GM23338 (cell line): ENCODE measurements around the gene SNAPC2. TPM values are rescaled to one million over a fixed set of nuclear protein-coding genes. Genes with fewer than 3 reads are reported as not detected.

ENCODE experiments used
- ATAC-seq: fragments of 200-7000 bp; cut with Tn5 transposase; 3 replicates; pipeline ENCODE4 v1.9.1; 2020
- DNase-seq: peaks from one replicate; pipeline ENCODE4 v3.0.0-alpha.2; 2015; ENCODE audit warnings: low spot score
- H2AFZ ChIP-seq: fragments of 200-600 bp; sonication (generic); 2 replicates; pipeline ENCODE4 v1.8.0; 2016; ENCODE audit warnings: antibody characterized with exemption, mild to moderate bottlenecking, moderate library complexity
- H3F3A ChIP-seq: fragments of 200-600 bp; sonication (generic); replicated peaks from 2 replicates; pipeline ENCODE4 v1.8.0; 2017; ENCODE audit warnings: antibody characterized with exemption, mixed run types, low read depth
- H3K27ac ChIP-seq: fragments of 200-600 bp; sonication (generic); 2 replicates; pipeline ENCODE4 v1.6.1; 2016; ENCODE audit warnings: low read depth
- H3K27me3 ChIP-seq: fragments of 200-600 bp; sonication (generic); 2 replicates; pipeline ENCODE4 v1.8.0; 2016; ENCODE audit warnings: mild to moderate bottlenecking, mixed run types, moderate library complexity; ENCODE audit not compliant: insufficient read depth
- H3K36me3 ChIP-seq: fragments of 200-600 bp; sonication (generic); 2 replicates; pipeline ENCODE4 v1.8.0; 2016; ENCODE audit warnings: mild to moderate bottlenecking; ENCODE audit not compliant: insufficient read depth
- H3K4me1 ChIP-seq: fragments of 200-600 bp; sonication (generic); 2 replicates; pipeline ENCODE4 v1.8.0; 2016; ENCODE audit warnings: mild to moderate bottlenecking, moderate library complexity; ENCODE audit not compliant: insufficient read depth
- H3K4me2 ChIP-seq: fragments of 200-600 bp; sonication (generic); 2 replicates; pipeline ENCODE4 v1.7.1; 2017; ENCODE audit warnings: mixed run types
- H3K4me3 ChIP-seq: fragments of 200-600 bp; sonication (generic); 2 replicates; pipeline ENCODE4 v1.6.1; 2016; ENCODE audit warnings: mixed run types
- H3K79me2 ChIP-seq: fragments of 200-600 bp; sonication (generic); replicated peaks from 2 replicates; pipeline ENCODE4 v1.8.0; 2017; ENCODE audit warnings: mild to moderate bottlenecking; ENCODE audit not compliant: insufficient read depth
- H3K9me2 ChIP-seq: fragments of 200-600 bp; sonication (generic); 2 replicates; pipeline ENCODE4 v1.8.0; 2017; ENCODE audit not compliant: insufficient read depth
- H4K20me1 ChIP-seq: fragments of 200-600 bp; sonication (generic); replicated peaks from 2 replicates; pipeline ENCODE4 v1.8.0; 2017; ENCODE audit warnings: mild to moderate bottlenecking; ENCODE audit not compliant: insufficient read depth
- H3K27ac Mint-ChIP-seq: 2 replicates; pipeline ENCODE4 v1.8.0; 2020; ENCODE audit warnings: inconsistent platforms, mild to moderate bottlenecking, moderate library complexity, mixed read lengths
- H3K27me3 Mint-ChIP-seq: 3 replicates; pipeline ENCODE4 v1.8.0; 2022; ENCODE audit warnings: low read depth, mild to moderate bottlenecking, moderate library complexity, mixed read lengths, inconsistent platforms; ENCODE audit not compliant: insufficient read depth, poor library complexity
- H3K36me3 Mint-ChIP-seq: 3 replicates; pipeline ENCODE4 v1.8.0; 2021; ENCODE audit warnings: low read depth, mild to moderate bottlenecking, inconsistent platforms, moderate library complexity, mixed read lengths
- H3K4me1 Mint-ChIP-seq: 3 replicates; pipeline ENCODE4 v1.8.0; 2020; ENCODE audit warnings: mild to moderate bottlenecking, inconsistent platforms, mixed read lengths
- H3K4me3 Mint-ChIP-seq: 3 replicates; pipeline ENCODE4 v1.8.0; 2021; ENCODE audit warnings: moderate library complexity, mild to moderate bottlenecking, inconsistent platforms, mixed read lengths
- H3K9me3 Mint-ChIP-seq: 3 replicates; pipeline ENCODE4 v1.8.0; 2020; ENCODE audit warnings: moderate library complexity, mild to moderate bottlenecking, inconsistent platforms, mixed read lengths
- CREB1 ChIP-seq: fragments of 250-450 bp; sonication (Bioruptor Pico); IDR thresholded peaks from 2 replicates; pipeline ENCODE4 v1.5.0; 2020; ENCODE audit warnings: low read depth, mild to moderate bottlenecking, moderate library complexity
- EZH2 ChIP-seq: fragments of 200-600 bp; sonication (generic); IDR thresholded peaks from one replicate; pipeline ENCODE4 v1.8.0; 2017; ENCODE audit warnings: antibody characterized with exemption, mild to moderate bottlenecking, low read depth; ENCODE audit not compliant: unreplicated experiment
- EZH2phosphoT487 ChIP-seq: fragments of 200-600 bp; sonication (generic); IDR thresholded peaks from one replicate; pipeline ENCODE4 v1.8.1; 2018; ENCODE audit warnings: antibody characterized with exemption; ENCODE audit not compliant: unreplicated experiment
- JUNB ChIP-seq: IDR thresholded peaks from one replicate; pipeline ENCODE4 v1.6.1; 2016; ENCODE audit warnings: antibody characterized with exemption; ENCODE audit not compliant: unreplicated experiment
- NANOG ChIP-seq: IDR thresholded peaks from 2 replicates; pipeline ENCODE4 v1.6.1; 2016; ENCODE audit warnings: antibody characterized with exemption, borderline replicate concordance
- POLR2AphosphoS5 ChIP-seq: IDR thresholded peaks from 2 replicates; pipeline ENCODE4 v1.6.1; 2016; ENCODE audit warnings: antibody characterized with exemption, low read depth
- STAT1 ChIP-seq: IDR thresholded peaks from one replicate; pipeline ENCODE4 v1.6.1; 2016; ENCODE audit warnings: antibody characterized with exemption; ENCODE audit not compliant: unreplicated experiment
- ZNF114 ChIP-seq: fragments of 250-450 bp; sonication (Bioruptor Pico); IDR thresholded peaks from 2 replicates; pipeline ENCODE4 v1.5.0; 2020; ENCODE audit warnings: mild to moderate bottlenecking, moderate library complexity
- ZNF331 ChIP-seq: fragments of 250-450 bp; sonication (Bioruptor Pico); IDR thresholded peaks from 2 replicates; pipeline ENCODE4 v1.5.0; 2020; ENCODE audit warnings: low read depth, mild to moderate bottlenecking, moderate library complexity
- polyA plus RNA-seq: library from polyadenylated mRNA; unstranded; fragments of >200 nt; fragmentation: Nextera tagmentation; extraction: Ambion mirVana; gene quantifications from 2 replicates; pipeline ENCODE4 v1.2.1, GENCODE V29; 2016
- total RNA-seq: library from RNA; depleted of rRNA; stranded (reverse); fragments of >200 nt; shearing (Covaris generic); gene quantifications from 2 replicates; pipeline ENCODE4 v1.2.3, GENCODE V29; 2014
- TF ChIP-seq, protein P1 (sequence below): fragments of 250-450 bp; sonication (Bioruptor Pico); IDR thresholded peaks from 2 replicates; pipeline ENCODE4 v1.5.0; 2020; ENCODE audit warnings: mild to moderate bottlenecking, moderate library complexity
- TF ChIP-seq, protein P2 (sequence below), 2 experiments: fragments of 200-600 bp in 1 of 2; sonication (generic) in 1 of 2; conservative IDR thresholded peaks; 2 replicates each; pipeline versions ENCODE4 v1.5.1 to v1.6.1; 2016 to 2017; ENCODE audit warnings: antibody characterized with exemption in 2 of 2, low read depth in 2 of 2, mild to moderate bottlenecking in 2 of 2, moderate library complexity in 1 of 2
- TF ChIP-seq, protein P3 (sequence below): IDR thresholded peaks from one replicate; pipeline ENCODE4 v1.6.1; 2018; ENCODE audit warnings: antibody characterized with exemption; ENCODE audit not compliant: unreplicated experiment
- TF ChIP-seq, protein P4 (sequence below): IDR thresholded peaks from 2 replicates; pipeline ENCODE4 v1.6.1; 2016; ENCODE audit warnings: antibody characterized with exemption

SNAPC2 gene
- total and polyA plus RNA-seq, 2 experiments from 2014 or later: 17.1 to 25.1 TPM

DNA sequence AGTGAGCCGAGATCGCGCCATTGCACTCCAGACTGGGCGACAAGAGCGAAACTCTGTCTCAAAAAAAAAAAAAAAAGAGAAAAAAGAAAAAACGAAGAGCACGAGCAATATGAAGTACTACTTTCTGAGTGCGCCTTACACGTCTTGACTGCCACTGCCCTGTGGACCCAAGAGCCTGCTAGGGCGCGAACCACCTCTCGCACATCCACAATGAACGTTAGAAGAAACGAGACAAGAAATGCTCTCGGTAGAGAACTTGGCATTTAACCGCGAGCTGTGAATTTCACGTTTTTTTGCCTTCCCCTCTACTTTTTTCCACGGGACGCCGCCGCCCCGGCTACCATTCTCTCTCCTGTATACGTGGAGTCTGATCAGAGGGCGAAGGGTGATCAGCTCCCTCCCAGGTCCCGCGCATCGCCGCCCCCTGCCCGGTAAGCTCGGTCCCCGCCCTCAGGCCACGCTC, 22.9 kb downstream of the SNAPC2 start:
- Histone ChIP-seq H3K36me3 (peaks cover 11% of the 10 kb centered on the region), H3K79me2 (peaks cover 59% of the 10 kb centered on the region), H3K4me3 (peak overlapping the region; percentile 99), H3K4me2 (peak overlapping the region; percentile 94), H2AFZ (peak overlapping the region; percentile 68; the same call in 1 of the 2 replicates), H3K9me2 (no peaks in the 10 kb centered on the region), H4K20me1 (peaks cover 23% of the 10 kb centered on the region), H3K27ac (peak overlapping the region; percentile 97), H3K4me1 (no peaks in the 10 kb centered on the region; the same call in 1 of the 2 replicates), H3F3A (peaks cover 8% of the 10 kb centered on the region; the same call in 1 of the 2 replicates), H3K27me3 (no peaks in the 10 kb centered on the region)
- ATAC-seq (peak; percentile 46), DNase-seq (no peak)
- Mint-ChIP-seq H3K9me3 (peaks cover 14% of the 10 kb centered on the region), H3K27ac (peak overlapping the region; percentile 100), H3K36me3 (peaks cover 49% of the 10 kb centered on the region), H3K27me3 (peaks cover 18% of the 10 kb centered on the region), H3K4me3 (peak overlapping the region; percentile 94), H3K4me1 (peaks cover 13% of the 10 kb centered on the region; the same call in 2 of the 3 replicates)
- TF ChIP-seq JUNB (no peak), NANOG (no peak), ZNF331 (CRISPR knock-in tag) (no peak), ZNF114 (CRISPR knock-in tag) (no peak), POLR2AphosphoS5 (no peak), EZH2 (no peak), EZH2phosphoT487 (no peak), STAT1 (no peak), CREB1 (no peak)
- TF ChIP-seq, protein P1, sequence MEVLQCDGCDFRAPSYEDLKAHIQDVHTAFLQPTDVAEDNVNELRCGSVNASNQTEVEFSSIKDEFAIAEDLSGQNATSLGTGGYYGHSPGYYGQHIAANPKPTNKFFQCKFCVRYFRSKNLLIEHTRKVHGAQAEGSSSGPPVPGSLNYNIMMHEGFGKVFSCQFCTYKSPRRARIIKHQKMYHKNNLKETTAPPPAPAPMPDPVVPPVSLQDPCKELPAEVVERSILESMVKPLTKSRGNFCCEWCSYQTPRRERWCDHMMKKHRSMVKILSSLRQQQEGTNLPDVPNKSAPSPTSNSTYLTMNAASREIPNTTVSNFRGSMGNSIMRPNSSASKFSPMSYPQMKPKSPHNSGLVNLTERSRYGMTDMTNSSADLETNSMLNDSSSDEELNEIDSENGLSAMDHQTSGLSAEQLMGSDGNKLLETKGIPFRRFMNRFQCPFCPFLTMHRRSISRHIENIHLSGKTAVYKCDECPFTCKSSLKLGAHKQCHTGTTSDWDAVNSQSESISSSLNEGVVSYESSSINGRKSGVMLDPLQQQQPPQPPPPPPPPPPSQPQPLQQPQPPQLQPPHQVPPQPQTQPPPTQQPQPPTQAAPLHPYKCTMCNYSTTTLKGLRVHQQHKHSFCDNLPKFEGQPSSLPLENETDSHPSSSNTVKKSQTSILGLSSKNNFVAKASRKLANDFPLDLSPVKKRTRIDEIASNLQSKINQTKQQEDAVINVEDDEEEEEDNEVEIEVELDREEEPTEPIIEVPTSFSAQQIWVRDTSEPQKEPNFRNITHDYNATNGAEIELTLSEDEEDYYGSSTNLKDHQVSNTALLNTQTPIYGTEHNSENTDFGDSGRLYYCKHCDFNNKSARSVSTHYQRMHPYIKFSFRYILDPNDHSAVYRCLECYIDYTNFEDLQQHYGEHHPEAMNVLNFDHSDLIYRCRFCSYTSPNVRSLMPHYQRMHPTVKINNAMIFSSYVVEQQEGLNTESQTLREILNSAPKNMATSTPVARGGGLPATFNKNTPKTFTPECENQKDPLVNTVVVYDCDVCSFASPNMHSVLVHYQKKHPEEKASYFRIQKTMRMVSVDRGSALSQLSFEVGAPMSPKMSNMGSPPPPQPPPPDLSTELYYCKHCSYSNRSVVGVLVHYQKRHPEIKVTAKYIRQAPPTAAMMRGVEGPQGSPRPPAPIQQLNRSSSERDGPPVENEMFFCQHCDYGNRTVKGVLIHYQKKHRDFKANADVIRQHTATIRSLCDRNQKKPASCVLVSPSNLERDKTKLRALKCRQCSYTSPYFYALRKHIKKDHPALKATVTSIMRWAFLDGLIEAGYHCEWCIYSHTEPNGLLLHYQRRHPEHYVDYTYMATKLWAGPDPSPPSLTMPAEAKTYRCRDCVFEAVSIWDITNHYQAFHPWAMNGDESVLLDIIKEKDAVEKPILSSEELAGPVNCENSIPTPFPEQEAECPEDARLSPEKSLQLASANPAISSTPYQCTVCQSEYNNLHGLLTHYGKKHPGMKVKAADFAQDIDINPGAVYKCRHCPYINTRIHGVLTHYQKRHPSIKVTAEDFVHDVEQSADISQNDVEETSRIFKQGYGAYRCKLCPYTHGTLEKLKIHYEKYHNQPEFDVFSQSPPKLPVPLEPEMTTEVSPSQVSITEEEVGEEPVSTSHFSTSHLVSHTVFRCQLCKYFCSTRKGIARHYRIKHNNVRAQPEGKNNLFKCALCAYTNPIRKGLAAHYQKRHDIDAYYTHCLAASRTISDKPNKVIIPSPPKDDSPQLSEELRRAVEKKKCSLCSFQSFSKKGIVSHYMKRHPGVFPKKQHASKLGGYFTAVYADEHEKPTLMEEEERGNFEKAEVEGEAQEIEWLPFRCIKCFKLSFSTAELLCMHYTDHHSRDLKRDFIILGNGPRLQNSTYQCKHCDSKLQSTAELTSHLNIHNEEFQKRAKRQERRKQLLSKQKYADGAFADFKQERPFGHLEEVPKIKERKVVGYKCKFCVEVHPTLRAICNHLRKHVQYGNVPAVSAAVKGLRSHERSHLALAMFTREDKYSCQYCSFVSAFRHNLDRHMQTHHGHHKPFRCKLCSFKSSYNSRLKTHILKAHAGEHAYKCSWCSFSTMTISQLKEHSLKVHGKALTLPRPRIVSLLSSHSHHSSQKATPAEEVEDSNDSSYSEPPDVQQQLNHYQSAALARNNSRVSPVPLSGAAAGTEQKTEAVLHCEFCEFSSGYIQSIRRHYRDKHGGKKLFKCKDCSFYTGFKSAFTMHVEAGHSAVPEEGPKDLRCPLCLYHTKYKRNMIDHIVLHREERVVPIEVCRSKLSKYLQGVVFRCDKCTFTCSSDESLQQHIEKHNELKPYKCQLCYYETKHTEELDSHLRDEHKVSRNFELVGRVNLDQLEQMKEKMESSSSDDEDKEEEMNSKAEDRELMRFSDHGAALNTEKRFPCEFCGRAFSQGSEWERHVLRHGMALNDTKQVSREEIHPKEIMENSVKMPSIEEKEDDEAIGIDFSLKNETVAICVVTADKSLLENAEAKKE (CRISPR knock-in tag): no peak
- TF ChIP-seq, protein P2, sequence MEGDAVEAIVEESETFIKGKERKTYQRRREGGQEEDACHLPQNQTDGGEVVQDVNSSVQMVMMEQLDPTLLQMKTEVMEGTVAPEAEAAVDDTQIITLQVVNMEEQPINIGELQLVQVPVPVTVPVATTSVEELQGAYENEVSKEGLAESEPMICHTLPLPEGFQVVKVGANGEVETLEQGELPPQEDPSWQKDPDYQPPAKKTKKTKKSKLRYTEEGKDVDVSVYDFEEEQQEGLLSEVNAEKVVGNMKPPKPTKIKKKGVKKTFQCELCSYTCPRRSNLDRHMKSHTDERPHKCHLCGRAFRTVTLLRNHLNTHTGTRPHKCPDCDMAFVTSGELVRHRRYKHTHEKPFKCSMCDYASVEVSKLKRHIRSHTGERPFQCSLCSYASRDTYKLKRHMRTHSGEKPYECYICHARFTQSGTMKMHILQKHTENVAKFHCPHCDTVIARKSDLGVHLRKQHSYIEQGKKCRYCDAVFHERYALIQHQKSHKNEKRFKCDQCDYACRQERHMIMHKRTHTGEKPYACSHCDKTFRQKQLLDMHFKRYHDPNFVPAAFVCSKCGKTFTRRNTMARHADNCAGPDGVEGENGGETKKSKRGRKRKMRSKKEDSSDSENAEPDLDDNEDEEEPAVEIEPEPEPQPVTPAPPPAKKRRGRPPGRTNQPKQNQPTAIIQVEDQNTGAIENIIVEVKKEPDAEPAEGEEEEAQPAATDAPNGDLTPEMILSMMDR (conservative IDR thresholded peaks at IDR 0.05; ENCODE audit: low read depth in 2 of 2): no peak
- TF ChIP-seq, protein P3, sequence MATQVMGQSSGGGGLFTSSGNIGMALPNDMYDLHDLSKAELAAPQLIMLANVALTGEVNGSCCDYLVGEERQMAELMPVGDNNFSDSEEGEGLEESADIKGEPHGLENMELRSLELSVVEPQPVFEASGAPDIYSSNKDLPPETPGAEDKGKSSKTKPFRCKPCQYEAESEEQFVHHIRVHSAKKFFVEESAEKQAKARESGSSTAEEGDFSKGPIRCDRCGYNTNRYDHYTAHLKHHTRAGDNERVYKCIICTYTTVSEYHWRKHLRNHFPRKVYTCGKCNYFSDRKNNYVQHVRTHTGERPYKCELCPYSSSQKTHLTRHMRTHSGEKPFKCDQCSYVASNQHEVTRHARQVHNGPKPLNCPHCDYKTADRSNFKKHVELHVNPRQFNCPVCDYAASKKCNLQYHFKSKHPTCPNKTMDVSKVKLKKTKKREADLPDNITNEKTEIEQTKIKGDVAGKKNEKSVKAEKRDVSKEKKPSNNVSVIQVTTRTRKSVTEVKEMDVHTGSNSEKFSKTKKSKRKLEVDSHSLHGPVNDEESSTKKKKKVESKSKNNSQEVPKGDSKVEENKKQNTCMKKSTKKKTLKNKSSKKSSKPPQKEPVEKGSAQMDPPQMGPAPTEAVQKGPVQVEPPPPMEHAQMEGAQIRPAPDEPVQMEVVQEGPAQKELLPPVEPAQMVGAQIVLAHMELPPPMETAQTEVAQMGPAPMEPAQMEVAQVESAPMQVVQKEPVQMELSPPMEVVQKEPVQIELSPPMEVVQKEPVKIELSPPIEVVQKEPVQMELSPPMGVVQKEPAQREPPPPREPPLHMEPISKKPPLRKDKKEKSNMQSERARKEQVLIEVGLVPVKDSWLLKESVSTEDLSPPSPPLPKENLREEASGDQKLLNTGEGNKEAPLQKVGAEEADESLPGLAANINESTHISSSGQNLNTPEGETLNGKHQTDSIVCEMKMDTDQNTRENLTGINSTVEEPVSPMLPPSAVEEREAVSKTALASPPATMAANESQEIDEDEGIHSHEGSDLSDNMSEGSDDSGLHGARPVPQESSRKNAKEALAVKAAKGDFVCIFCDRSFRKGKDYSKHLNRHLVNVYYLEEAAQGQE: no peak
- TF ChIP-seq, protein P4, sequence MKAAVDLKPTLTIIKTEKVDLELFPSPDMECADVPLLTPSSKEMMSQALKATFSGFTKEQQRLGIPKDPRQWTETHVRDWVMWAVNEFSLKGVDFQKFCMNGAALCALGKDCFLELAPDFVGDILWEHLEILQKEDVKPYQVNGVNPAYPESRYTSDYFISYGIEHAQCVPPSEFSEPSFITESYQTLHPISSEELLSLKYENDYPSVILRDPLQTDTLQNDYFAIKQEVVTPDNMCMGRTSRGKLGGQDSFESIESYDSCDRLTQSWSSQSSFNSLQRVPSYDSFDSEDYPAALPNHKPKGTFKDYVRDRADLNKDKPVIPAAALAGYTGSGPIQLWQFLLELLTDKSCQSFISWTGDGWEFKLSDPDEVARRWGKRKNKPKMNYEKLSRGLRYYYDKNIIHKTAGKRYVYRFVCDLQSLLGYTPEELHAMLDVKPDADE: no peak
